HG02642 (cell line): Measurements from ENCODE around the gene LYST.
"Not testable (repeated sequence)": the region's sequence is repeated elsewhere in the genome, so short reads cannot be mapped to it uniquely, and the experiment has no call there.

Source experiments
- ATAC-seq: cut with Tn5 transposase; IDR thresholded peaks from one replicate; pipeline ENCODE4 v1.9.1; 2021; ENCODE audit warnings: mild to moderate bottlenecking; ENCODE audit not compliant: unreplicated experiment, poor library complexity

LYST gene

GRCh38 chr1:235822685-235823084 is 44.0 kb downstream of the LYST start:
- ATAC-seq: no peak

GRCh38 chr1:235821361-235821981 is 45.2 kb downstream of the LYST start:
- no peak for ATAC-seq

DNA sequence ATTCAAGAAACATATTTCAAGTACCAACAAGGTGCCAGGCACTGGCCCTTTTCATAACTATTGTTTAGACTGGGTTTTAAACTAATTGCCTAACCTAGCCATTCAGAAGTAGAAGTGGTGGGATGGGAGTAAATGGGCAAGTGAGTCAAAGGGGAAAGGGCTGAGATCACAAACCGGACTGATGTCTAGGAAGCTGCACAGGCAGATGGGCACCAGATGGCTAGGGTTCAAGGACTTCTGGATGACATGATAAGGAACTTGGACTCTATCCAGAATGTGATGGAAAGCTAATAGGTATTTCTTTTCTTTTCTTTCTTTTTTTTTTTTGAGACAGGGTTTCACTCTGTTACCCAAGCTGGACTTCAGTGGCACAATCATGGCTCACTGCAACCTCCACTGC is 46.6 kb downstream of the LYST start:
- no peak for ATAC-seq

GRCh38 chr1:235818632-235819136 is 48.0 kb downstream of the LYST start:
- ATAC-seq: no peak

GRCh38 chr1:235817101-235817728 is 49.5 kb downstream of the LYST start:
- no peak for ATAC-seq

- ATAC-seq: no peak
These were observed 56.9 kb downstream of the LYST start for GRCh38 chr1:235809688-235810397.

- ATAC-seq: no peak
These were observed 58.5 kb downstream of the LYST start for GRCh38 chr1:235808223-235808622.

DNA sequence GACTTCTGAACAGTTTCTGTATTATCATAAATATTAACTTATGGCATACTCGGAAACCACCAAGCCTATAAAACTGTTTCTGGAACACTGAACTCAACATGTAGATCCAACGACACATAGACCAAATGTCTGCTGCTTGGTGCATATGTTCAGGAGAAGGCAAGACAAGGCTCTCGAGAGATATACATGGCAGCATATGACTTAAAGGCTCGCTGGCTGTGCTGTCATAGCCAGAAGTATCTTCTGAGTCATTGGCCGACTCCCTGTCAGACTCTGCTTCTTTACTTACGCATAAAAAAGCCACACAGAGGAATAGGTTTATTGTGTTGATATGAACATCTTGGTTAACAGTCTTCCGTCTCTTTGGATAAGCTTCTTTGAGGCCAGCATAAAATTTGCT is 60.6 kb downstream of the LYST start:
- no peak for ATAC-seq

DNA sequence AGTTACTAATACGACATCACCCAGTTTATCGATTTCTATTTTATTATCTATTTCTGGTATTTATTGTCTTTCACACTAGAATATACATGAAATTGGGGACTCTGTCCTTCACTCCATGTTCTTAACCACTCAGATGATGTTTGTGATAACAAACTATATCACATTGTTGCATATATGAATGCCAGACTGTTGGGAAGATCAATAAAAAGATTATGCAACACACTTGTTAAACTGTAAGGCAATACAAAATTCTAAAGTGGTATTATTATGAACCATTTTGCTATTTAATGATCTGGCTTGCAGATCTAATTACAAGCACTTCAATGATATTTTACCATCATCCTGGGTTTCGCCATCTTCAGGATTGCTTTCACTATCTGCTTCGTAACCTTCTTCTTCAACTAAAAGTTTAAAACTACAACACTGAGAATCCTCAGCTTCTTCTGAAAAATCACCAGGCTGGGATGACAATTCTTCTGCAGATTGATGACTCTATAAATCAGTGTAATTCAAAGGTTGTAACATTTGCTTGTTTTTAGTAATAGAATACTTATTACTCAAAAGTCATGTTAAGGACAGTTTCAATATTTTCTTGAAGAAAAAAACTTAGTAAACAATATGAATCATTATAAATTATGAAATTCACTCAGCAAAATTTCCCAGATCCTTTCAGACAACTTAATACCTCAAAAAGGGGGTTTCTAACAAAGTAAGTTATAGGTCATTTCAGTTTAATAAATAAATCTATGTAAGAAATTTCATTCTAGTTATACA is 63.9 kb downstream of the LYST start:
- no peak for ATAC-seq

DNA sequence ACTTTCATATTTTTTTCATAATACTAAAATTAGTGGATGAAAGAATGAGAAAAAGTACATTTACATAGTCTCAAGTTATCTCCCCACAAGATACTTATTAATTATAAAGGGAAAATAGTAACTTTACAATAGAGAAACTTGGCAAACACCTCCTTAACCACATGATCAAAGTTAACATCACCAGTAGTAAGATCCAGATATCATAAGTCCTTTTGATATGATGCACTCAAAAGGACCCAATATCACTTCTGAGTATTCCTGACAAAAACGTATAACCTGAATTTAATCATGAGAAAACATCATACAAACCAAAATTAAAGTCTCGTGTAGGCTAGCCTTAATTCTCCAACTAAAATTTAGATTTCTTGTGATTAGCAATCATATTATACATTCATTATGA is 67.4 kb downstream of the LYST start:
- ATAC-seq: no peak

- no peak for ATAC-seq
These were observed 75.1 kb downstream of the LYST start for GRCh38 chr1:235791532-235792060.

GRCh38 chr1:235790123-235790522 is 76.6 kb downstream of the LYST start:
- ATAC-seq: no peak

DNA sequence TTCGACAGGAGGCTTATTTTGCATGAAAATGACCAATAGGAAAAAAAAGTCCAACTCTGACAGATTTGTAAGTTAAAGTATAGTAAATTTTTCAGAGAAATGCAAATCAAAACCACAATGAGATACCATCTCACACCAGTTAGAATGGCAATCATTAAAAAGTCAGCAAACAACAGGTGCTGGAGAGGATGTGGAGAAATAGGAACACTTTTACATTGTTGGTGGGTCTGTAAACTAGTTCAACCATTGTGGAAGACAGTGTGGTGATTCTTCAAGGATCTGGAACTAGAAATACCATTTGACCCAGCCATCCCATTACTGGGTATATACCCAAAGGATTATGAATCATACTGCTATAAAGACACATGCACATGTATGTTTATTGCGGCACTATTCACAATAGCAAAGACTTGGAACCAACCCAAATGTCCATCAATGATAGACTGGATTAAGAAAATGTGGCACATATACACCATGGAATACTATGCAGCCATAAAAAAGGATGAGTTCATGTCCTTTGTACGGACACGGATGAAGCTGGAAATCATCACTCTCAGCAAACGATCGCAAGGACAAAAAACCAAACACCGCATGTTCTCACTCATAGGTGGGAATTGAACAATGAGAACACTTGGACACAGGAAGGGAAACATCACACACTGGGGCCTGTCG is 80.3 kb downstream of the LYST start:
- not testable (repeated sequence) for ATAC-seq

GRCh38 chr1:235784950-235785349 is 81.8 kb downstream of the LYST start:
- ATAC-seq: no peak

- ATAC-seq: no peak
These were observed 83.4 kb downstream of the LYST start for GRCh38 chr1:235783148-235783776.

DNA sequence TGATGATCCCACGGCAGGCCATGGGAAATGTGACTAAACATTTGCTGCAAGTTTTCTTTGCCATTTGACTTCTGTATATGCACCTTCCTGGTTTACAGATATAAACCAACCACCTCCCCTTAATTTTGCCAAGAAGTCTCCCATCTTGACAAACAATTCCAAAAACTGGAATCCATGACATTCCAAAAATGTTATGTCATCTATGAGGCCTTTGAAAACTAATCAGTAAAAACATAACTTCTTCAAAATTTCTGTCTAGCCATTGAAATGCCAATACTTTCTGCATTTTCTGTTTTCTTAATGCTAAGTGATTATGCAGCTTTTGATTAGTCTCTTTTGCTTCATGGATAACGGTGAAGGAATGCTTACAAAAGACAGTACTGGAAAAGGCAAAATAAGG is 84.1 kb downstream of the LYST start:
- no peak for ATAC-seq

DNA sequence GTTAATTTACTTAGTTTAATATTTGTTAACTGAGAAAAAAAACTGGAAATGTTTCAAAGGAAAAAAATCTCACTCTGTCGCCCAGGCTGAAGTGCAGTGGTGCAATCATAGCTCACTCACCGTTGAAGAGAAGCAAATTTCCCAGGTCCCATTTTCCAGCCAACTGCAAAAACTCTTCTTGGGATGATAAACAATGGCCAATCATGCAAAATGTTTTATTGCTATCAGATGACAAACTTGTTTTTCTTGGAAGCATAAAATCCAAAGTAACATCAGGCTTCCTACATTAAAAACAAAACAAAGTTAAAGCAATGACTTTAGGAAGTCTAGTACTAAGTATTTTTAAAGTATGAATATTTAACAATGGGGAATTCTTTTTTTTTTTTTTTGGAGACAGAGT is 84.9 kb downstream of the LYST start:
- no peak for ATAC-seq

- no peak for ATAC-seq
These were observed 86.9 kb downstream of the LYST start for GRCh38 chr1:235779770-235780169.

DNA sequence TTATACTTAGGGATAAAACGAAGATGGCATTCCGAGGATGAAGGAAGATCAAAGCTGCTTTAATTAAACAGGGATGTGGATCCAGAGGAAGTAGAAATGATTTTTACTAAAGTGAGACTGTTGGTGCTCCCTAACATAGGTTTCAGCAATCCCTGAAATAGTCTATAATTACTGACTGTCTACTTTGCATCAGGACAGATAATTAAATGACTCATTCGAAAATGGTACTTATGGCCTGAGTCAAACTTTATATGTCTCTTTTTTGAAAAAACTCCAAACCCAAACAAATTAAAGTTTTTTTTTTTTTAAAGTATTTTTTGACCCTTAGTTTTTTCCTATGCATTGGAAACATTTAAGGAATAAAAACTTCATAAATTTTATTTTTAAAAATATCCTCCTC is 90.3 kb downstream of the LYST start:
- no peak for ATAC-seq
